IPS DF 4.7 (cell line): ENCODE measurements around the gene PCDHA1.

Experiments
- DNase-seq: peaks from one replicate; pipeline ENCODE4 v3.0.0-alpha.2; 2013; ENCODE audit warnings: low spot score; ENCODE audit errors: extremely low read depth

Gene PCDHA1

GRCh38 chr5:140986117-140986521, 200.2 kb downstream of the PCDHA1 start:
- no peak for DNase-seq

GRCh38 chr5:140988100-140988499, 202.2 kb downstream of the PCDHA1 start:
- DNase-seq = no peak

- DNase-seq = no peak
These were observed 202.7 kb downstream of the PCDHA1 start for GRCh38 chr5:140988608-140989007.

GRCh38 chr5:140989254-140990020, 203.5 kb downstream of the PCDHA1 start:
- DNase-seq = no peak

- no peak for DNase-seq
These were observed 206.9 kb downstream of the PCDHA1 start for GRCh38 chr5:140992828-140993227.

GRCh38 chr5:140996060-140996459, 210.1 kb downstream of the PCDHA1 start:
- no peak for DNase-seq

- no peak for DNase-seq
These were observed 213.0 kb downstream of the PCDHA1 start for GRCh38 chr5:140998921-140999410.

GRCh38 chr5:141001446-141001843, 215.5 kb downstream of the PCDHA1 start:
- no peak for DNase-seq

GRCh38 chr5:141001844-141002604, 216.1 kb downstream of the PCDHA1 start:
- peak; percentile 93 for DNase-seq

GRCh38 chr5:141002605-141002965, 216.6 kb downstream of the PCDHA1 start:
- no peak for DNase-seq

GRCh38 chr5:141003031-141003430, 217.1 kb downstream of the PCDHA1 start:
- DNase-seq = no peak

GRCh38 chr5:141003791-141004611, 218.1 kb downstream of the PCDHA1 start:
- DNase-seq = peak; percentile 94

GRCh38 chr5:141007791-141008190, 221.9 kb downstream of the PCDHA1 start:
- DNase-seq = no peak

- no peak for DNase-seq
These were observed 224.3 kb downstream of the PCDHA1 start for GRCh38 chr5:141010047-141010793.

- DNase-seq = no peak
These were observed 232.0 kb downstream of the PCDHA1 start for GRCh38 chr5:141017943-141018342.

- no peak for DNase-seq
These were observed 236.4 kb downstream of the PCDHA1 start for GRCh38 chr5:141022384-141022783.

- no peak for DNase-seq
These were observed 245.1 kb downstream of the PCDHA1 start for GRCh38 chr5:141031006-141031405.

- DNase-seq = no peak
These were observed 246.7 kb downstream of the PCDHA1 start for GRCh38 chr5:141032626-141033025.

- no peak for DNase-seq
These were observed 253.1 kb downstream of the PCDHA1 start for GRCh38 chr5:141039061-141039460.

- no peak for DNase-seq
These were observed 253.6 kb downstream of the PCDHA1 start for GRCh38 chr5:141039517-141039916.
